NCI-H2171 treated with DMSO at 0.1 percent for 48 hours (cell line): Measurements from ENCODE around the gene FEM1B.

ENCODE experiments used
- DNase-seq: peaks from one replicate; lab custom pipeline; 2025; lab: John Stamatoyannopoulos, UW

FEM1B gene

DNA sequence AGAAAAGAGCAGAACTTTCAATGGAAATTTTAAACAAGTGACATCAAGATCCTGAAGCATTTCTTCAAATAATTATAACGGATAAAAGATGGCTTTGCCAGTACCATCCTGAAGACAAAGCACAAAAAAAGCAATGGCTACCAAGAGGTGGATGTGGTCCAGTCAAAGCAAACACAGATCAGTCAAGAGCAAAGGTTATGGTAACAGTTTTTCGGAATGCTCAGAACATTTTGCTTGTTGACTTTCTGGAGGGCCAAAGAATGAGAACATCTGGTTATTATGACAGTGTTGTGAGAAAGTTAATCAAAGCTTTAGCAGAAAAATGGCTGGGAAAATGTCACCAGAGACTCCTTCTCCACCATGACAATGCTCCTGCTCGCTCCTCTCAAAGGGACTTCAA lies 31.5 kb downstream of the FEM1B start:
- no peak for DNase-seq

DNA sequence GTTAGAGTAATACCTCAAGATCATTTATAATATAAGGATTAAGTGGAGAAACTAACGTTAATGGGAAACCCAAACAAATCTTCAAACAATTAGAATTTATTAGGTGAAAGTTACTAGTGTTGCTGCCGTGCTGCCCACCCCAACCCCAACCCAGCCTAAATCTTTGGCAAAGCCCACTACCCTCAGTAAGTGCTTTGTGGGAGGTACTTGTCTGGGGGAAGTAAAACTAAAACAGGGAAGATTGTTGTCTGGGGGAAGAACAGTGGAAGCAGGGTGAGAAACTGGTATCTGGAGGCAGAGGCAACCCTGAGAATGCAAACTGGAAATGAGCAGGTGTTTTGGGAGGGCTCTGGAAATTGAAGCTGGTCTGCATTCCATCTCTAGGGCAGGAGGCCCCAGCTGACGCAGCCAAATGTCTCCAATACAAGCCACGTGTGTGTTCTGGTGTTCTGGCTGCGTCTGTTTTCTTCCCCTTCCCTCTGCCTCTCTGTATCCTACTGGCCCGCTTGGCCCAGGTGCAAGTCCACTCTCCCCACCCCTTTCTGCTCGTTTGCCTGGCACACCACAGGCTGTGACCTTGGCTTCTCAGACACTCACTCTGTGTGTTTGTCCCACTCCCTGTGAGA lies 32.7 kb downstream of the FEM1B start:
- DNase-seq, result peak; percentile 83

DNA sequence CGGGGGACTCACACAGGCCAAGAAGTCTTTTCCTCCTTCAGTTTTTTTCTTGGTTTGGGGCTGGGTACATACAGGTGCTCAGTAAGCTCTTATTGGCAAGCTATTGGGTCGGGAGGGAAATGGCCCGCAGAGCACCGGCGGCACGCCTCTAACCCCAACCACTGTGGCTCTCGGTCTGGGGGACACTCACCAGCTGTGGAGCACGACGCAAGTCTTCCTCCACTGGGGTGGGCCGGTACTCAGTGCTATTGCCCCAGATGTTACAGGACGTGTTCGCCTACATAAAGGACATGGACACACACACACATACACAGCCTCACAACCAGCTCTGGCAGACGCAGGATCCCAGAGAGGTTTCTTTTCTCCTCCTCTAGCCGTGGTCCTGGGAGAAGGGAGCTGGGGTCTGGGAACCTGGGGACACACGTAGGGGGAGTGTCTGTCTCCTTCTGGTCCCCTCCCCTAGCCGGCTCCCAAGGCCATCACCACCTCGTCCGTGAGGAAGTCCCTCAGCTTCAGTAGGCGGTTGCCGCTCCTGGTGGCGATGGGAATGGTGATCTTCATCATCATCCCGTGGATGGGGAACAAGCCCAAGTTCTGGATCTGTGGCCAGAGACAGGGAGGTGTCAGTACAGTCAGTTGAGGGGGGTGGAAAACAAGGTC lies 33.4 kb downstream of the FEM1B start:
- DNase-seq, result no peak

DNA sequence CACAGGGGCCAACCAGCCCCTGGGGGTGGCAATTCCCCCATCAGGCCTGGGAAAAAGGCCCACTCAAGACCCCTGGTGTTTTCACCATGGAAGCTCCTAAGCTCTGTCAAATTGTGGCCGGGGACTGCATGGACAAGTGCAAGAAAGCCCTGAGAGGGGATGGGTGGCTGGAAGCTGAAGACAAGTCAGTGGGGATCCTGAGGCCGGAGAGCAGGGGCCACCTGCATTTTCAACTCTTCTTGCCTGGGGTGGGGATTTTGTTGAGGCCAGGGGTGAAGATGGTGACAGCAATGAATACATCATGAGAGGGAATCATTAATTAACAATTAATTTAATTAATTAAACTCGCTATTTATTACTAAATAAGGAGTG lies 33.9 kb downstream of the FEM1B start:
- DNase-seq, result no peak

DNA sequence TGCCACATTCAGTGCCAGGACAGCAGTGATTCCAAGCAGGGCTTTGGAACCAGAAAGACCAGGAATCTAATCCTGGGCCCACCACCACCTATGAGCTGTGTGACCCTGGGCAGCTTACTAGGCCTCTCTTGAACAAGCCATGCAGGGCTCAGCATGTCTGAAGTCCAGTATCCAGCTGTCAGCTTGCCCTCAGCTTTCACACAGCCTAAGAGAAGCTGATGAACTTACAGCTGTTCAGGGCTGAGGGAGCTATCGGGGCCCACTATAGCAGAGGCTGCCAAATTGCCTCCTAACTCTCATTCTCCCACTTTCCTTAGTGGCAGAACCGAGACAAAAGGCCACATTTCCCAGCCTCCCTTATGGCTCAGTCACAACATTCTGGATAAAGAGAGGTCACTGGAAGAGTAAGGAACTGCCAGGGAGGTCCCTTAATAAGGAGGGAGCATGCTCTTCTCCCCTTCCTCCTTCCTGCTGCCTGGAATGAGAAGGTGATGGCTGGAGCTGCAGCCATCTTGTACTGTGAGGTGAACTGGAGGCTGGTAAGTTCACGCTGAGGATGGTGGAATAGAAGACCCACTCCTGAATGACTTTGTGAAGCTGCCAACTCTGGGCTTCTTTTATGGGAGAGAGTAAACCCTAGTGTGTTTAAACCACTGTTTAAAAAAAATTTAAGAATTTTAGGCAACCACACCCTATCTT lies 34.5 kb downstream of the FEM1B start:
- DNase-seq, result no peak

DNA sequence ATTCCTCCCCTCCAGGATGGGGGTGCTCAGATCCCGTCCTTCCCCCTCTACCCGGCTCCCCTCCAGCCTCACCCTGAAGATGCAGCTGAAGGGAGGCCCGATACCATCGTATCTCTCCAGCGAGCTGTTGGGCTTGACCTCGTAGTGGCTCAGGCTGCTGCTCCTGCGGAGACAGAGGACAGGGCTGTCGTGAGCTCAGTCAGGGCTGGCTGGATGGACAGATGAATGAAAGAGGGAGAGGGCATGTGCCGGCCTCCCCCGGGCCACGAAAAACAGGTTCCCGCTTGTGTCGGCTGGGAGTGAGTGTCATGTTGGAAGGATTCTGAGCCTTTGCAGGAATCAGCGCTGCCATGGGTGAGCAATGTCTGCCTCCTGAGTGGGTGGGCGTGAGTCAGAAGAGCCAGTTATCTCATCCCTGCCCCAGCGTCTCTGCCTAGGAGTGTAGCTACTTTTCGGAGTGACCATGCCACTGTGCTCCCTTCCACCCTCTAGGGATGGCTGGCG lies 35.2 kb downstream of the FEM1B start:
- no peak for DNase-seq

DNA sequence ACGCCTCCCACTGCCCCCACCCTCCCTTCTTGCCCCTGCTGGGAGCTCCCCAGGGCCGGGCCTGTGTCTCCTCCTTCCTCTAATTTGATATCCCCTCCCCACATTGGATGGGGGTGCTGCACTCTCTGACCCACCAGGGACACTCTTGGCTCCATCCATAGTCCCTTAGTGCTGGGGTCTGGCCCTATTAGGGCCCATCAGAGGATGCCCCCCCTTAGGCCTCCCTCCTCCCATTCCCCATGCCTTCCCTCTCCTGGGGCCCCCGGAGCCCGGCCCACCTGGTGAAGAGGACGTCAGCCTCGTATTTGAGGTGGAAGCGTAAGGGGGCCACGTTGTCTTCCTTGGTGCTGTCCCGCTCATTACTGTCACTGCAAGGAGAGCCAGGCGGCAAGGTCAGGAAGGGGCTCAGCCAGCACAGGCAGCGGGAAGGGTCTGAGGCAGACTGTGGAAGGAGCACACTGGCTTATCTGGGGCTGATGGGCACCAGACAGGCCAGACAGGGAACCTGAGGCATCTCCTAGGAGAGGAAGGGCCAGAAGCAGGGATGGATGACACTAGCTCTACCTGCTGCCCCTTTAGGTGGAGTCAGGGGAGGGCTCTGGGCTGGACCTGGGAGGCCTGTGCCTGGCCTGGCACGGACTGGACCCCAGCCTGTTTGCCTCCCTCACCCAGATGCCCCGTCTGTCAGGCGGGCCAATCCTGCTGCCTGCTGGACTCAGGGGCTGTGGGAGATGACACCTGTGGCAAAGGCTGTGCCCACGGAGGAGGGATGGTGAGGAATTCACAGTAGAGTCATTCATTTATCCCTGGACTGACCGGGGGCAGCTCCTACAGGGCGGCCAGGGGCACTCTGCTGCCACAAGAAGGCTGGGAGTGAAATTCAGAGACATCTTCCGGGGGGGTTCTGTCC lies 36.2 kb downstream of the FEM1B start:
- no peak for DNase-seq

DNA sequence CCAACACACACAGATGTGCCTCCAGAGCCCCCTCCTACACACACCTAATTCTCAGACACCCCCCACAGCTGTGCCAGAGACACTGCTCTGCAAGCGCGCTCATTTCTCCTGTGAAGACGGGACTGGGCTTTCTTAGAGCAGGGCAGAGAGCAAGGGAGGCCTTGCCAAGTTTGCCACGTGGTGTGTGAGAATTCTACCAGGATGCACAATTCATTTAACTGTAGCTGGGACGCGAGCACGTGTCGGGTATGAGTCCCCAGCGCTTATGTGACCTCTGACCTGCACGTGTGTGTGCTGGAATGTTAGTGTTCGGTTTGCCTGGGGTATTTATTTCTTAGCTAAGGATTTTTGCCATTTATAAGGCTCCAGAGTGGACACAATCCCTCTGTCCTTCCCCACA lies 37.0 kb downstream of the FEM1B start:
- DNase-seq, result no peak

DNA sequence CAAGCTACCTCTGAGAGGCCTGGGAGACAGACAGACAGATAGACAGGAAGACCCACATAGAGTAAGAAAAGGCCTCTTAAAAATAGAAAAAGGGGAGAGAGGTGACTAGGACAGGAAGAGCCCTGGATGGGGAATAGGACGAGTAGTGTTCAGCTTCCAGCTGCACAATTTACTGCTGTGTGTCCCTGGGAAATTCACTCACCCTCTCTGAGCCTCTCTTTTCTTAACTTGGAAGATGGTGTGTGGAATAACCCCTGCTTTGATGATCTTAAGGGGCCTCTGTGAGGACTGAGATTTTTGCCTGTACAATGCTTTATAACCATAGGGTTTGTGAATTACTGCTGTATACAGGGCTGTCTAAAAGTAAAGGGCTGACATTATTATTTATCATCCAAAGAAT lies 37.5 kb downstream of the FEM1B start:
- DNase-seq, result no peak

DNA sequence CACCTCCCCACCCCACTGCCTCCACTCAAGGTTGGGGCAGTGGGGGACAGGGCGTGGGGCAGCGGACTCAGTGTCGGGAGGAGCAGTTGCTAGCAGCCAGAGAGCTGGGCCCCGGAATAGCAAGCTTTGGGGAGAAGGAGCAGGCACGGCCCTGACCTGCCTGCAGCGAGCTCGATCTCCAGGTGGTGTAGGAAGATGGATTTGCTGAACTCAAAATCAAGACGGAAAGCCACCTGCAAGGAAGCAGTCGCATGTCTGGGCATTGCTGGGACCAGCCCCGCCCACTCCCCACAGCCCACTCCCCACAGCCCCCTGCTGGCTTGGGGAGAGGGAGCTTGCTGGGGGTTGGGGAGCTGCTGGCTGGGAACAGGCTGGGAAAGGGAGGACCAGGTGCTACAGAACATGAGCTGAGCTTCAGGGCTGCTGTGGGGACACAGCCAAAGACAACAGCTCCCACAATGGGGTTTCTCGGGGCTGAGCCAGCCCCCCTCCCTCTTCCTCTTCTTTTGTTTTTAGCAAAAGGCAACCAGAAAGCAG lies 38.0 kb downstream of the FEM1B start:
- peak; percentile 32 for DNase-seq

DNA sequence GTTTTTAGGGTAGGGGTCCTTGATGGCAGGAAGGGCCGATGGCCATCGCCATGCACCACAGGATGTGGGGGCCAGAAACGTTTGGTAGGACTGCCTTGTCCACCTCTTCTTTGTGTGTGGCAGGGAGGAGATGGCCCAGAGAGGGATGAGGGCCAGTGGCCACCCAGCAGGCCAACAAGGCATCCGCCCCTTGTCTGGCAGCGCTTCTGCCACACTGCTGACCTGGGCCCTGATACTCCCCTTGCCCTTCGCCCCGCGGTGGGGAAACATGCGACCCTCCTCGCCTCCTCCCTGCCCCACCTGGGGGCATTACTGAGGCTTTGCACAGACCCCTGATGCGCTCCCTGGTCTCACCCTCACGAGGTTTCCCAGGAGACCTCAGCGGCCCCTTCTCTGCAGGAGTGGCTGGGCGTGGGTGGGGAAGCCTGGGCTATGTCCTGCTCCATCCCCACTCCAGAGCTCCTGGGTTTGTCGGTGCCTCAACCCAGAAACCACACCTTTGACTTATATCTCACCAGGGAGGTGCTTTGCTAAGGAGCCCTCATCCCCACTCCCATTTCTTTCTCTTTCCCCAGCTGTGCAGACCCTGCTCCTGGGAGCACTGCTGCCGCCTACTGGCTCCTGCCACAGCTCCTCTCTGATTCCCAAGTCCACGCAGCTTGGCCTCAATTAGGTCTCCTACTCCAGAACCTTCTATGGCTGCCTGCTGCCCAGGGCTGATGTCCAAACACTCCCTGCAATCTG lies 38.7 kb downstream of the FEM1B start:
- no peak for DNase-seq

DNA sequence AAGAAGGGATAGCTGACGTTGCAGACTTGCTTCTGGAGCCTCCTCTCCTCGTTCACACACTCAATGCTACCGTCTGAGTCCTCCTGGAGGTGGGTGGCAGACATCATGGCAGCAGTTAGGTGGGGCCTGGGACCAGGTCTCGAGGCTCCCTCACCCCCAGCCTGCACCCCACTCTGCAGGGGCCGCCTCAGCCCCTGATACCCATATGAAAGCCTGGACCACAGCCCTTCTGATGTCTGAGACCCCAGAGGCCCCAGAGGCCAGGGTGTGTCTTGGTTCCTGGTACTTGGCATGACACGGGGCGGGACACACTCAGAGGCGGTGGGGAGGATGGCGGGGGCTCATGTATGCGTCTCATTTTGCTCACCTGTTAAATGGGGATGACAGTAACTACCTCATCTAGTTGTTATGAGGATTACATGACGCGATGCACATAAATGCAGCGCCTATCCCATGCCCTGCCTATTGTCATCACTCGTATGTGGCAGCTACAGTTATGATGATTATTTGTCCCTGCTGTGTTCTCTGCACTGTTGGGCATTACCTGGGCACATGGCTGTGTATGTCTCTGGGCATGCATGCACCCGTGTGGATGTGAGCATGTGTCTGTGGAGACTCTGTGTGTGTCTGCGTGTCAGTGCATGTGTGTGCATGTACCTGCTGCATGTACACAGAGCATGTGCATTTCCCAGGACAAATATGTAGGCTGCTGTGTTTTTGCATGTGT lies 39.9 kb downstream of the FEM1B start:
- no peak for DNase-seq

DNA sequence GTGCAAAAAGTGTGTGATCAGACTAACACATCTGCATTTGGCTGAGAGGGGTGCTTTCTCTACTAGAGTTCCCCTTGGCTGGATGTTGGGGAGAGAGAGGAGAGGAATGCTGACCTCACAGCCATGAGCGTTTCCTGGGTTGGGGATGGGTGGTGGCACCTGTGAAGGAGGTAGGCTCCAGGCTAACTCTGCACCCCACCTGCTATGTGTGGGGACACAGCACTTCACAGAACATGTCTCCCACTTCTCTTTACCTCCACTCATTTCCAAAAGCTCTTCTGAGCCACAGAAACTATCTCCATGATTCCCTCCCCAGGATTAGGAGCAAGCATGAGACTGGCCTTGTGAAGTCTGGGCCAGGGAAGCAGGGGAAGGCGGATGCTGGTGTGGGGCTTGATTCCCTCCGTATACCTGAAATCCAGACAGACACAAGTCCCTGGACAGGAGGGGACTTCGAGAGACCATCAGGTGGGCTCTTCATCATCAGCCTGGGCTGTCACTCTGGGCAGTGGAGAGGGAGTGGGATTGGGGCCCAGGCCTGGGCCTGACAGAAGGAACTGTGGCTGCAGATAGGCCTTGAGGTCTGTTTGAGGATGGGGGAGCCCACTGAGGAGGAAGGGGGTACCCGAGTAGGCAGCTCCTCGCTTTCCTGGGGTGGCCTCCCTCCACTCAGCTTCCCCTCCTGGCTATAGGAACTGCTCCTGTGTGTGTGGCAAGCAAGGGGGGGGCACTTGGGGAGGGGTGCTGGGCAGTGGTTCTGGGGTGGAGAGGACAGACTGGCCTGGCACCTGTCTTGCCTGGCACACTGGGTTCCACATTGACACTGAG lies 40.7 kb downstream of the FEM1B start:
- DNase-seq, result no peak

DNA sequence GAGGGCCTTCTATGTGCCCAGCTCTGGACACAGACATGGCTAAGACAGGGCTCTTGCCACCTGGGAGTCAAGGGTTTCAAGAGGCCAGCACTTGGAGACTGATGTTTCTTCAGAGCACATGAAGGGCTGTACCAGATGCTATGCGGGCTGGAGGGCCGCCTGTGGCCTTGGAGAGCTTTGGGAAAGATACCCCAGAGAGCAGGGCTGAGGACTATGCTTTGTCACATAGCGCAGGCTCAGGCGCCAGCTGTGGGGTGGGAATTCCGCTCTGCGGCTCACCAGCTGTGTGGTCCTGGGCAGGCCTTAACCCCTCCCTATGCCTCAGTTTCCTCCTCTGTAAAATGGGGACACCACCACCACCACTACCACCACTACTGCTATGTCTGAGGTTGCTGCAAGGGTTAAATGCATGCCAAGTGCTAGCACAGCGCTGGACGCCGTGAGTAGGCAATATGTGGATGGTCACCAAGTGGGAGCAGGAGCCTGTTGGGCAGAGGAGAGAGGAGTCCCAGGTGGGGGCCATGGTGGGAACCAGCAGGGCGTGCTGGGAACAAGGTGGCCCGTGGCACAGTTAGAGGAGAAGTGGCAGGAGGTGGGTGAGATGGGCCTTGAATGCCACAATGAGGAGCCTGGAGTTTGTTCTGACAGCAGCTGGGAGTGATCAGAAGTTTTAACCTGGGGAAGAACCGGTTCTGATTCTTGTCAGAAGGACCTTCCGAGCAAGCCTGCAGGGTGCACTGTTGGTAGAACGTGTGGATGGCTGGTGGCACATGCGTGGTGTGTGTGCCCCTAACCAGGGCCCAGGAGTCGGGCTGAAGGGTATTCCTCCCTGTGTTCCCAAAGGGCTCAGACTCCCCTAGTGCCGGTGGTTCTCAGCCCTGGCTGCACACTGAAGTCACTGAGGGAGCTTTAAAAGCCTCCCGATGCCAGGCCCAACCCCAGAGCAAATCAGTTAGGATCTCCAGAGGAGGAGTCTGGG lies 41.7 kb downstream of the FEM1B start:
- DNase-seq, result no peak

DNA sequence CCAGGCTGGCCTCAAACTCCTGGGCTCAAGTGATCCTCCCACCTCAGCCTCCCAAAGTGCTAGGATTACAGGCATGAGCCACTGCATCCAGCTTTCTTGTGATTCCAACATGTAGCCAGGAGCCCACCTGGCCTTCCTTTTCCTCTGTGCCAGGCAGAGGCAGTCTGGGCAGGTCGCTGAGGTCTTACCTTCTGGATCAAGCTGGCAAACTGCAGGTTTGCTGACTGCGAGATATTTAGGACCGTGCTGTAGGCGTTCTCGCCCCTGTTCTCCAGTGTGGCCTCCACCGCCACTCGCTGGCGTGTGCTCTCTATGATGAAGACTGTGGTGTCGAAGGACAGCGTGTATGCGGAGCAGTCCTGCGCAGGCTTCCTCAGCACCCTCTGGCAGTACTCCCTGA lies 42.5 kb downstream of the FEM1B start:
- no peak for DNase-seq

DNA sequence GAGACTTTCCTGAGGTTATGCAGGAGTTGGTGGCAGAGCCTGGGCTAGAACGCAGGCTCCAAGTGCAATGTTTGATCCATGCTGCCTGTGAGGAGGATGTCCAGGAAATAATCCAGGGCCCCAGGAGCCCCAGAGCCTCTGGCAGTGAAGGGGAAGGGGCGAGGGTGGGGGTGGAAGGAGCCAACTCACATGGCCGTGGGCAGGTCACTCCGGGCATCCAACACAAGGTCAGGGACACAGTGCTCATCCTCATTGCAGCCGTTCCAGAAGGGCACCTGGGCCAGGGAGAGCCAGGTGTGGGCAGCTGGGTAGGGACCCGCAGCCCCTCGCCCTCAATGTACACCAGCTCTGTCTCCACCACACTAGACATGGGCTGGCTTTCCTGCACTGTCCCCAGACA lies 43.7 kb downstream of the FEM1B start:
- DNase-seq, result no peak

DNA sequence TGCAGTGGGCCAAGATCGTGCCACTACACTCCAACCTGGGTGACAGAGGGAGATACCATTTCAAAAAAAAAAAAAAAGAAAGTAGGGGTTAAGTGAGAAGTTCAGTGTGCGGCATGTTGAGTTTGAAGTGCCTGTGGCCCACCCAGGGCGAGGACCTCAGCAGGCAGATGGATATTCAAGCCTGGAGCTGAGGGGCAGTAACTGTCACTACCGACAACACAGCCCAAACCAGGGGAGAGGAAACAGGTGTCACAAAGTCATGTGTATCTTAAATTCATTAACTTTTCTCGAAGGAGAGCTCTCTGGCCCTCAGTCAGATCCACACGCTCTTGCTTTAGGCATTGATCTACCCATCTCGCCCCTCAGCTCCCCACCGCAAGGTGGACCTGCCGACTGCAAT lies 45.3 kb downstream of the FEM1B start:
- no peak for DNase-seq

DNA sequence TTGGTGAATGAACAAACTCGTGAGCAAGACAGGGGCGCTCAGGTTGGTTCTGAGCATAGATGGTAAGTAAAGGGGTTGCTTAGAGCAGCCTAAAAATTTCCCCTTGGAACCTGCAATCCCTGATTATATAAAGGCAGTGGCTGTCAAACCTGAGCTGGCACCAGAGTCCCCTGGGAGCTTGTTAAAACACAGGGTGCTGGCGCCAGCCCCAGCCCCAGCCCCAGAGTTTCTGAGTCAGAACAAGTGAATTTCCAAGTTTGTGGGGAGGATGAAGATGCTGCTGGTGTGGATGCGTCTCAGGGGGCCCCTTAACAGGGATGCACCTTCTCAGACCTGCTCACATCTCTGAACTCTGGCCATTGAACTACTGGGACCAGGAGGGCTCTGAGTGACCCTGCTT lies 48.2 kb downstream of the FEM1B start:
- DNase-seq, result no peak
